A549 (cell line): ENCODE data around the gene TTF1. TPM values are rescaled to one million over a fixed set of nuclear protein-coding genes. Genes with fewer than 3 reads are reported as not detected.

Experiments used
- ATAC-seq, 2 experiments: fragments of 200-7000 bp in 1 of 2; fragments of >200 bp in 1 of 2; cut with Nextera tagmentation in 1 of 2; cut with Tn5 transposase in 1 of 2; 3 replicates each; pipeline versions ENCODE4 v1.8.0 to v1.9.1; 2018 to 2020; ENCODE audit warnings: mild to moderate bottlenecking in 1 of 2, moderate library complexity in 1 of 2
- CTCF ChIA-PET: fragments of 300-600 bp; sonication (Branson Sonifier 250); formaldehyde crosslinking; extraction: SDS; loops from one replicate; lab custom pipeline; 2021; ENCODE audit warnings: antibody characterized with exemption, inconsistent platforms; lab: Yijun Ruan, JAX
- POLR2A ChIA-PET: fragments of 350-600 bp; formaldehyde crosslinking; extraction: SDS; loops from one replicate; lab custom pipeline; 2021; ENCODE audit warnings: antibody characterized with exemption, inconsistent platforms; lab: Yijun Ruan, JAX
- DNase-seq, 2 experiments: peaks; one replicate each; pipeline versions ENCODE4 v3.0.0 to v3.0.0-alpha.2; 2011 to 2016; ENCODE audit warnings: low read depth in 1 of 2, low spot score in 1 of 2
- FAIRE-seq: peaks from 2 replicates; lab custom pipeline; 2011; peaks lifted over from hg19 to GRCh38; lab: Jason Lieb, UNC
- H3K27ac ChIP-seq, 2 experiments: fragments of >200 bp; sonication (Bioruptor Twin); formaldehyde crosslinking; 3 replicates each; pipeline ENCODE4 v1.5.1; 2016 to 2017
- H3K4me1 ChIP-seq: fragments of >200 bp; sonication (Bioruptor Twin); formaldehyde crosslinking; 3 replicates; pipeline ENCODE4 v1.6.1; 2016
- H3K4me2 ChIP-seq: fragments of >200 bp; sonication (Bioruptor Twin); formaldehyde crosslinking; 3 replicates; pipeline ENCODE4 v1.6.1; 2016
- H3K4me3 ChIP-seq: fragments of >200 bp; sonication (Bioruptor Twin); formaldehyde crosslinking; 3 replicates; pipeline ENCODE4 v1.5.1; 2016
- H3K9me3 ChIP-seq: fragments of >200 bp; sonication (Bioruptor Twin); formaldehyde crosslinking; 3 replicates; pipeline ENCODE4 v1.6.1; 2016
- CBX8 ChIP-seq: fragments of 200-600 bp; sonication (generic); IDR thresholded peaks from 2 replicates; pipeline ENCODE4 v1.6.1; 2016
- CHD2 ChIP-seq: fragments of 150-350 bp; IDR thresholded peaks from 2 replicates; pipeline ENCODE4 v1.6.1; 2014; ENCODE audit warnings: low read length; ENCODE audit not compliant: partially characterized antibody
- ESRRA ChIP-seq: fragments of 150-350 bp; IDR thresholded peaks from 2 replicates; pipeline ENCODE4 v1.6.1; 2014; ENCODE audit warnings: mild to moderate bottlenecking, low read length, borderline replicate concordance
- FOXS1 ChIP-seq: fragments of 250-450 bp; sonication (Bioruptor Pico); IDR thresholded peaks from 2 replicates; pipeline ENCODE4 v1.5.0; 2020; ENCODE audit warnings: mild to moderate bottlenecking, moderate library complexity
- GATA3 ChIP-seq: IDR thresholded peaks from 2 replicates; pipeline ENCODE4 v1.6.1; 2012; ENCODE audit warnings: borderline replicate concordance
- MAFK ChIP-seq: fragments of 450-650 bp; IDR thresholded peaks from 2 replicates; pipeline ENCODE4 v1.6.1; 2014; ENCODE audit not compliant: partially characterized antibody
- MYC ChIP-seq: IDR thresholded peaks from 2 replicates; pipeline ENCODE4 v1.6.1; 2012; ENCODE audit warnings: mild to moderate bottlenecking, inconsistent platforms, low read length, improper control_type of control experiment, borderline replicate concordance
- POLR2A ChIP-seq: IDR thresholded peaks from 2 replicates; pipeline ENCODE4 v1.6.1; 2012; ENCODE audit warnings: mild to moderate bottlenecking, low read length
- RCOR1 ChIP-seq: fragments of 150-350 bp; IDR thresholded peaks from 2 replicates; pipeline ENCODE4 v1.6.1; 2014; ENCODE audit warnings: antibody characterized with exemption, low read length, low read depth
- WGBS: methylation state at CpG from one replicate; pipeline ENCODE4 v1.1.6; 2017; ENCODE audit errors: missing lambda C conversion rate; 5-methylcytosine and 5-hydroxymethylcytosine counted together
- polyA plus RNA-seq, 4 experiments: library from polyadenylated mRNA; depleted of rRNA in 3 of 4; stranded (reverse); fragments of >200 nt; fragmentation: RNase III in 1 of 4; extraction: RNeasy Plus Mini Kit Qiagen cat#74134 plus additional on column Dnase treatment in 1 of 4; gene quantifications; 2 replicates in 3 of 4; 3 replicates in 1 of 4; pipeline ENCODE4 v1.2.3, GENCODE V29; 2011 to 2017
- TF ChIP-seq, protein P1 (sequence below): fragments of >200 bp; sonication (Bioruptor Twin); formaldehyde crosslinking; IDR thresholded peaks from 3 replicates; pipeline ENCODE4 v1.5.1; 2016

The TTF1 gene
- polyA plus RNA-seq, 2 of the 4 experiments (the other 2 are of a cell fraction) = 11.4 to 16.0 TPM

DNA sequence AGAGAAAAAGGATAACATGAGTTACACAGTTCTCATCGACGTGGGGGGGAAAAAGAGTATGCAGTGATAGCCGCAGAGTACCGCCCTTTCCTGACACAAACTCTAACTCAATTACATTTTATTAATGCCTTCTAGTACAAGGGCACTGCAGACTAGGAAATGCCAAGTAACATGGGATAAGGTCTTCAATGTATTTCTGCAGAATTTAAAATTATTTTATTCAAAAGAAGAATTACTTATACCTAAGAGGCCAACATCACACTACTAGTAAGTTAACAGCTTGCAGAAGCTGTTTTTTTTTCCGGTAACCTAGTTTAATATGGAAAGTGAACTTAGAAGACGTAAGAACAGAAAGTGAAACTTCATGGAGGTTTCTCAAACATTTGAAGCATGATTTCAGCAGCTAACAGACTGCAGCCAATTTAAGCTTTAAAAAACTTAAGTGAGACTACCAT lies 55.8 kb downstream of the TTF1 start:
- ATAC-seq (no peak), DNase-seq (no peak), FAIRE-seq (no peak)
- Histone ChIP-seq H3K27ac (no peak overlapping the region), H3K4me2 (no peak overlapping the region), H3K4me3 (no peak overlapping the region), H3K9me3 (no peaks in the 10 kb centered on the region), H3K4me1 (peaks cover 30% of the 10 kb centered on the region)
- ChIA-PET POLR2A (no interaction called here), CTCF (interaction anchor here (0.6 kb wide), 1 partner anchor 616 kb away, joined by 3 read pairs; no protein-coding TSS in a partner anchor)
- WGBS = 90% methylated on average over 6 of the region's 6 CpGs
- TF ChIP-seq, protein P1, sequence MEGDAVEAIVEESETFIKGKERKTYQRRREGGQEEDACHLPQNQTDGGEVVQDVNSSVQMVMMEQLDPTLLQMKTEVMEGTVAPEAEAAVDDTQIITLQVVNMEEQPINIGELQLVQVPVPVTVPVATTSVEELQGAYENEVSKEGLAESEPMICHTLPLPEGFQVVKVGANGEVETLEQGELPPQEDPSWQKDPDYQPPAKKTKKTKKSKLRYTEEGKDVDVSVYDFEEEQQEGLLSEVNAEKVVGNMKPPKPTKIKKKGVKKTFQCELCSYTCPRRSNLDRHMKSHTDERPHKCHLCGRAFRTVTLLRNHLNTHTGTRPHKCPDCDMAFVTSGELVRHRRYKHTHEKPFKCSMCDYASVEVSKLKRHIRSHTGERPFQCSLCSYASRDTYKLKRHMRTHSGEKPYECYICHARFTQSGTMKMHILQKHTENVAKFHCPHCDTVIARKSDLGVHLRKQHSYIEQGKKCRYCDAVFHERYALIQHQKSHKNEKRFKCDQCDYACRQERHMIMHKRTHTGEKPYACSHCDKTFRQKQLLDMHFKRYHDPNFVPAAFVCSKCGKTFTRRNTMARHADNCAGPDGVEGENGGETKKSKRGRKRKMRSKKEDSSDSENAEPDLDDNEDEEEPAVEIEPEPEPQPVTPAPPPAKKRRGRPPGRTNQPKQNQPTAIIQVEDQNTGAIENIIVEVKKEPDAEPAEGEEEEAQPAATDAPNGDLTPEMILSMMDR = no peak

DNA sequence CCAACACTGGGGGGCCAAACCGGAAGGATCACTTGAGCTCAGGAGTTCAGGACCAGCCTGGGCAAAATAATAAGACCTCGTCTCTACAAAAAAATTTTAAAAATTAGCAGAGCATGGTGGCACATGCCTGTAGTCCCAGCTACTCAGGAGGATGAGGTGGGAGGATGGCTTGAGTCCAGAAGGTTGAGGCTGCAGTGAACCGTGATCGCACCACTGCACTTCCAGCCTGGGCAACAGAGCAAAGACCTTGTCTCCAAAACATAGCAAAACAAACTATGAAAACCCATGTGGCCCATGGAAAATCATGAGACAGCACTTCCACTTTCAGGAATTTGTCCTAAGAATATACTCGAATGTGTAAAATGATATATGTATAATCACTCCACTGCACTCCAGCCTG lies 58.0 kb downstream of the TTF1 start:
- Histone ChIP-seq H3K27ac (no peak overlapping the region), H3K4me2 (no peak overlapping the region), H3K4me1 (peaks cover 25% of the 10 kb centered on the region), H3K9me3 (no peaks in the 10 kb centered on the region), H3K4me3 (no peak overlapping the region)
- FAIRE-seq (no peak), DNase-seq (no peak), ATAC-seq (no peak)
- WGBS = 59% methylated on average over 5 of the region's 5 CpGs
- CTCF ChIA-PET = no interaction called here
- no peak for TF ChIP-seq GATA3
- POLR2A ChIA-PET = no interaction called here

DNA sequence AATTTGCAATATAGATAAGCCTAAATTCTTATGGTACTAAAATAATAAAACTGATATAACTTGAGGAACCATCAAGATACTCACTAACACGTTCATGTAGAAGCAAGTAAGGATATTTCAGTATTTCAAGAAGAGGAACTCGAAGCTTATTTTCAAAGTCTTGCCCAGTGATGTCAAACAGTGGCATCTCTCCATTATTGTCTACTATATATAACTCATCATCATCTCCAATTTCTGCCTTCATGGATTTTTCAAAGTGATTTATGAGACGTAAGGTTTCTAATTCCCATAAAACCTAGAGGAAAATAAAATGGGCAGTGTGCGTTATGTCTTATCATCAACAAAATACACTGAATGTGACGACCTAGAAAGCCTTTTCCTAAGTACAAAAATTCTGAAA lies 60.5 kb downstream of the TTF1 start:
- no peak for ATAC-seq
- 84% methylated on average over 5 of the region's 5 CpGs for WGBS
- Histone ChIP-seq H3K4me2 (no peak overlapping the region), H3K27ac (no peak overlapping the region), H3K4me1 (peaks cover 6% of the 10 kb centered on the region; the same call in 2 of the 3 replicates), H3K9me3 (no peaks in the 10 kb centered on the region), H3K4me3 (no peak overlapping the region)
- no peak for FAIRE-seq
- DNase-seq = no peak
- ChIA-PET CTCF (interaction anchor here (0.7 to 1.7 kb wide), 2 partner anchors 15 to 32 kb away, joined by 3 to 10 read pairs; no protein-coding TSS in a partner anchor), POLR2A (interaction anchor here (1.2 kb wide), 1 partner anchor 9 kb away, joined by 6 read pairs; the partner anchor contains the start of gene SETX)
- TF ChIP-seq ESRRA (no peak), FOXS1 (CRISPR knock-in tag) (no peak), GATA3 (no peak), POLR2A (no peak), CBX8 (no peak)

DNA sequence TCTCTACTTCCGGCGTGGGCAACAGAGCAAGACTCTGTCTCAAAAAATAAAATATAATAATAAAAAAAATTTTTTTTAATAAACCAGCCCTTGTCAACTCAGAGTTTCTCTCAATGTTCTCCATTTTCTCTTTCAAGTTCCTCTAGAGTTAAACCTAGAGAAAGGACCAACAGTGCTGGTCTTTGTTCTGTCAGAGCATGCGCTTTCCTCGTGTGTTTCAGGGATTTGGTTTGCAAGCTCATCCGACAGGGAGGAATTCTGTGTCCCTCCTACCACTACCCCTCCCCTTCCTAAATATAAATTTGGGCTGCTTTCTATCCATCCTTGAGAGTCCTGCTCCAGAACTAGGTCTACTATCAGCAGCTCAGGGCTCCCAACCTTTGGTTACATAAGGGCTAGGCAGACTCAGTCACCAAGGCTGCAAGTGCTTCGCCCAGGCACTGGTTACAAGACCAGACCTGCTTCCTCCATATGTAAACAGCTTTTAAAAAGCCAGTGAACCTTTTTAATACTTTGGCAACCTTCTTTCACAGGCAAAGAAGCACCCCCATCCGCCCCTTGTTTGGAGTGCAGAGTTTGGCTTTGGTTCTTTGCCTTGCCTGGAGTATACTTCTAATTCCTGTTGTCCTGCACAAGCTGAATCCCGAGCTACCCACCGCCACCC lies 65.3 kb downstream of the TTF1 start:
- ATAC-seq (no peak), DNase-seq (no peak), FAIRE-seq (no peak)
- POLR2A ChIA-PET = no interaction called here
- H3K4me2 ChIP-seq = no peak overlapping the region
- H3K9me3 ChIP-seq = no peaks in the 10 kb centered on the region
- TF ChIP-seq CHD2 = no peak
- H3K4me3 ChIP-seq = no peak overlapping the region
- WGBS = 86% methylated on average over 9 of the region's 9 CpGs
- H3K27ac ChIP-seq = no peak overlapping the region
- H3K4me1 ChIP-seq = no peaks in the 10 kb centered on the region
- CTCF ChIA-PET = no interaction called here

DNA sequence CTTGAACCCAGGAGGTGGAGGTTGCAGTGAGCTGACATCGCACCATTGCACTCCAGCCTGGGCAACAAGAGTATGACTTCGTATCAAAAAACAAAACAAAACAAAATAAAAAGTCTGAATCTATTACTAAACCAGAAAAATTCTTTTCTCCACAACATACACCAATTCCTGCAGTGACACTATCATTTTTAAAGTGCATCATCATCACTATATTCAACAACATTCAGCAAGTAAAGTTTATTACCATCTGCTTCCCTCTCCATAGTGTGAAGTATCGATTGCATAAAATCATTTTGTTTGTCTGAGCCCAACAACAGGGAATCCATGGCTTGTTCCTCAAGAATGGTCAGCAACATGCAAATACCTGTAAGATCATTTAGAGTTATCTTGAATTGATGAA lies 72.3 kb downstream of the TTF1 start:
- Histone ChIP-seq H3K4me2 (no peak overlapping the region), H3K4me3 (no peak overlapping the region), H3K4me1 (no peaks in the 10 kb centered on the region), H3K27ac (no peak overlapping the region), H3K9me3 (no peaks in the 10 kb centered on the region)
- ChIA-PET POLR2A (no interaction called here), CTCF (no interaction called here)
- TF ChIP-seq RCOR1 (no peak), MAFK (peak; percentile 41)
- DNase-seq (no peak), ATAC-seq (no peak), FAIRE-seq (no peak)
- WGBS = 94% methylated on average over 3 of the region's 3 CpGs

DNA sequence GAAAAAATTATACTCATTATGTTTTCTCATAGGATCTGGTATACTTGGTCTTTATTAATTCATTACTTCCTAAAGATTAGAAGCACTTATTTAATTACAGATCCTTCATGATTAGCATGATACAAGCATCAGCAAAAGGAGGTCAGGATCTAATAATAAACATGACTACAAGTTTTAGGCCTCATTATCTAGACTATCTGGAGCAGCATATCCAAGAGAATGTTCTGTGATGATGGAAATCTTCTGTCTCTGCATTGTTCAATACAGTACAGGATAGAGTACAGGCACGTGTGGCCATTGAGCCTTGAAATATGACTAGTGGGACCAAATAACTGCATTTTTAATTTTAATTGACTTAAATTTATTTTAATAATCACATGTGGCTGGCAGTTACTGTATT lies 73.1 kb downstream of the TTF1 start:
- no peak overlapping the region for H3K27ac ChIP-seq
- H3K9me3 ChIP-seq = no peaks in the 10 kb centered on the region
- no peak overlapping the region for H3K4me2 ChIP-seq
- ATAC-seq (no peak), DNase-seq (no peak), FAIRE-seq (no peak)
- TF ChIP-seq MYC = no peak
- ChIA-PET POLR2A (no interaction called here), CTCF (no interaction called here)
- H3K4me1 ChIP-seq = no peaks in the 10 kb centered on the region
- no peak overlapping the region for H3K4me3 ChIP-seq
- whole genome bisulfite sequencing = 89% methylated on average over 1 of the region's 1 CpG
